Neutrophil (primary cell): Measurements from ENCODE around the gene FKBP14.

Experiments used
- H3K27ac ChIP-seq: fragments of 200-600 bp; sonication (generic); 2 replicates; pipeline ENCODE4 v1.5.1; 2016; ENCODE audit warnings: mild to moderate bottlenecking, moderate library complexity
- H3K27me3 ChIP-seq: fragments of 200-600 bp; sonication (generic); 2 replicates; pipeline ENCODE4 v1.6.0; 2016; ENCODE audit warnings: mild to moderate bottlenecking
- H3K36me3 ChIP-seq: fragments of 200-600 bp; sonication (generic); 2 replicates; pipeline ENCODE4 v1.5.1; 2017
- H3K4me1 ChIP-seq, 2 experiments: fragments of 200-600 bp in 1 of 2; sonication (generic) in 1 of 2; 1 replicate in 1 of 2; 2 replicates in 1 of 2; pipeline versions ENCODE4 v1.5.1 to v1.6.1; 2013 to 2016; ENCODE audit warnings: low read depth in 1 of 2, low read length in 1 of 2, mild to moderate bottlenecking in 1 of 2, moderate library complexity in 1 of 2; ENCODE audit not compliant: control insufficient read depth in 1 of 2, insufficient read depth in 1 of 2
- H3K4me3 ChIP-seq, 2 experiments: fragments of 200-600 bp in 1 of 2; sonication (generic) in 1 of 2; 1 replicate in 1 of 2; 2 replicates in 1 of 2; pipeline ENCODE4 v1.5.1; 2013 to 2016; ENCODE audit warnings: low read depth in 1 of 2, low read length in 1 of 2, mild to moderate bottlenecking in 1 of 2, moderate library complexity in 1 of 2
- H3K9me3 ChIP-seq: fragments of 200-600 bp; sonication (generic); 2 replicates; pipeline ENCODE4 v1.5.1; 2016
- TF ChIP-seq, protein P1 (sequence below): fragments of 200-600 bp; sonication (generic); IDR thresholded peaks from 2 replicates; pipeline ENCODE4 v1.5.1; 2016; ENCODE audit warnings: antibody characterized with exemption

FKBP14 gene

GRCh38 chr7:30053068-30053467 lies 26.6 kb upstream of the FKBP14 start:
- Histone ChIP-seq H3K27ac (no peak overlapping the region), H3K36me3 (no peaks in the 10 kb centered on the region), H3K4me3 (no peak overlapping the region), H3K9me3 (no peaks in the 10 kb centered on the region), H3K27me3 (no peaks in the 10 kb centered on the region), H3K4me1 (no peaks in the 10 kb centered on the region)
- TF ChIP-seq, protein P1, sequence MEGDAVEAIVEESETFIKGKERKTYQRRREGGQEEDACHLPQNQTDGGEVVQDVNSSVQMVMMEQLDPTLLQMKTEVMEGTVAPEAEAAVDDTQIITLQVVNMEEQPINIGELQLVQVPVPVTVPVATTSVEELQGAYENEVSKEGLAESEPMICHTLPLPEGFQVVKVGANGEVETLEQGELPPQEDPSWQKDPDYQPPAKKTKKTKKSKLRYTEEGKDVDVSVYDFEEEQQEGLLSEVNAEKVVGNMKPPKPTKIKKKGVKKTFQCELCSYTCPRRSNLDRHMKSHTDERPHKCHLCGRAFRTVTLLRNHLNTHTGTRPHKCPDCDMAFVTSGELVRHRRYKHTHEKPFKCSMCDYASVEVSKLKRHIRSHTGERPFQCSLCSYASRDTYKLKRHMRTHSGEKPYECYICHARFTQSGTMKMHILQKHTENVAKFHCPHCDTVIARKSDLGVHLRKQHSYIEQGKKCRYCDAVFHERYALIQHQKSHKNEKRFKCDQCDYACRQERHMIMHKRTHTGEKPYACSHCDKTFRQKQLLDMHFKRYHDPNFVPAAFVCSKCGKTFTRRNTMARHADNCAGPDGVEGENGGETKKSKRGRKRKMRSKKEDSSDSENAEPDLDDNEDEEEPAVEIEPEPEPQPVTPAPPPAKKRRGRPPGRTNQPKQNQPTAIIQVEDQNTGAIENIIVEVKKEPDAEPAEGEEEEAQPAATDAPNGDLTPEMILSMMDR, result no peak

- Histone ChIP-seq H3K27me3 (no peaks in the 10 kb centered on the region), H3K9me3 (no peaks in the 10 kb centered on the region), H3K36me3 (no peaks in the 10 kb centered on the region), H3K4me1 (no peaks in the 10 kb centered on the region), H3K27ac (no peak overlapping the region), H3K4me3 (no peak overlapping the region)
- TF ChIP-seq, protein P1, result no peak
Observed at GRCh38 chr7:30049173-30049572, 22.7 kb upstream of the FKBP14 start.

GRCh38 chr7:30048582-30048981 lies 22.1 kb upstream of the FKBP14 start:
- TF ChIP-seq, protein P1, result no peak
- no peaks in the 10 kb centered on the region for H3K4me1 ChIP-seq
- H3K9me3 ChIP-seq, result no peaks in the 10 kb centered on the region
- H3K27me3 ChIP-seq, result no peaks in the 10 kb centered on the region
- no peak overlapping the region for H3K27ac ChIP-seq
- H3K4me3 ChIP-seq, result no peak overlapping the region
- no peaks in the 10 kb centered on the region for H3K36me3 ChIP-seq

- Histone ChIP-seq H3K27me3 (no peaks in the 10 kb centered on the region), H3K27ac (no peak overlapping the region), H3K4me3 (no peak overlapping the region), H3K9me3 (no peaks in the 10 kb centered on the region), H3K36me3 (no peaks in the 10 kb centered on the region), H3K4me1 (no peaks in the 10 kb centered on the region)
- TF ChIP-seq, protein P1, result no peak
Observed at GRCh38 chr7:30047124-30047523, 20.6 kb upstream of the FKBP14 start.

DNA sequence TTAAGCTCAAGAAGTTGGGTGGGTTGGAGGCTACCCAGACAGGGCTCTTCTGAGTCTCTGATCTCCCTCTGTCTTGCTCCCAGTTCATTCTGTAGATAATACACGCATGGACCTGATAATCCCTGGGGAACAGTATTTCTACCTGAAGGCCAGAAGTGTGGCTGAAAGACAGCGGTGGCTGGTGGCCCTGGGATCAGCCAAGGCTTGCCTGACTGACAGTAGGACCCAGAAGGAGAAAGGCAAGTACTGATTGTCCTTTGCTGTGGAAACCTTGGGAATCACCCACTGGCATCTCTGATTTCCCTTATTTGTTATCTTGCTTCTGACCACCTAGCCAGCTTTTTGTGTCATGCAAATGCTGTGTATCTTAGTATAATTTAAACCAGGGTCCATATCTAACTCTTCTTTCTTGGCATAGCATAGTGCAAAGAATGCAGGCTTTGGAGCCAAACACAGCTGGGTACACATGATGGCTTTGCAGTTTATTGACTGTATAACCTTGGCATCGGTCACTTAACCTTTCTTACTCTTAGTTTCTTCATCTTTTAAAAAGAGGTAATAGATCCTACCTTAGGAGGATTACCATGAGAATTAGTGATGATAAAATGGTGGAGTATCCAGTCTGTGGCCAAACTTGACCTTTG lies 19.7 kb upstream of the FKBP14 start:
- H3K4me3 ChIP-seq, result no peak overlapping the region
- no peak overlapping the region for H3K27ac ChIP-seq
- H3K9me3 ChIP-seq, result no peaks in the 10 kb centered on the region
- H3K36me3 ChIP-seq, result no peaks in the 10 kb centered on the region
- no peaks in the 10 kb centered on the region for H3K4me1 ChIP-seq
- no peaks in the 10 kb centered on the region for H3K27me3 ChIP-seq
- TF ChIP-seq, protein P1, result no peak
